ENCODE results near the gene PPARA. TPM values are rescaled to one million over a fixed set of nuclear protein-coding genes. Genes with fewer than 3 reads are reported as not detected.

Gene PPARA
- total RNA-seq, 1 donor from 2014 or later = 12.9 TPM

Other genes with a start within 250 kb of the PPARA start
- gene WNT7B, start 173.4 kb upstream of the PPARA start, total RNA-seq = 8.4 TPM
- gene CDPF1, start 99.8 kb downstream of the PPARA start, total RNA-seq = 3.1 TPM
- 0.04 TPM for gene PKDREJ, start 112.8 kb downstream of the PPARA start, total RNA-seq
- gene TTC38, start 117.5 kb downstream of the PPARA start, total RNA-seq = 11.2 TPM
- gene GTSE1, start 146.3 kb downstream of the PPARA start, total RNA-seq = 10.2 TPM
- 19.8 TPM for gene TRMU, start 185.2 kb downstream of the PPARA start, total RNA-seq